ENCODE data around the gene RBPMS2. TPM values are rescaled to one million over a fixed set of nuclear protein-coding genes. Genes with fewer than 3 reads are reported as not detected.

Gene RBPMS2
- total and polyA plus RNA-seq, 5 donors = 380 to 503 (median 390) TPM

DNA sequence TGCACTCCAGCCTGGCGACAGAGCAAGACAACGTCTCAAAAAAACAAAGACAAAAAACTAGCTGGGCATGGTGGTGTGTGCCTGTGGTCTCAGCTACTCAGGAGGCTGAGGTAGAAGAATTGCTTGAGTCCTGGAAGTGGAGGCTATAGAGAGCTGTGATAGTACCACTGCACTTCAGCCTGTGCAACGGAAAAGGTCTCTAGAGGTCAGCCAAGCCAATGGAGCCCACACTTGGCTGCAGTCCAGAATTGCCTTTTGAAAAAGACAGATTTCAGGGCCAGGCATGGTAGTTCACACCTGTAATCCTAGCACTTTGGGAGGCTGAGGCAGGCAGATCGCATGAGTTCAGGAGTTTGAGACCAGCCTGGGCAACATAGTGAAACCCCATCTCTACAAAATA lies 8.4 kb upstream of the RBPMS2 start:
- intact Hi-C loops (cut with DNase I) = no loop called here
- peak in 1 of 2 donors; percentile 40 for ATAC-seq

DNA sequence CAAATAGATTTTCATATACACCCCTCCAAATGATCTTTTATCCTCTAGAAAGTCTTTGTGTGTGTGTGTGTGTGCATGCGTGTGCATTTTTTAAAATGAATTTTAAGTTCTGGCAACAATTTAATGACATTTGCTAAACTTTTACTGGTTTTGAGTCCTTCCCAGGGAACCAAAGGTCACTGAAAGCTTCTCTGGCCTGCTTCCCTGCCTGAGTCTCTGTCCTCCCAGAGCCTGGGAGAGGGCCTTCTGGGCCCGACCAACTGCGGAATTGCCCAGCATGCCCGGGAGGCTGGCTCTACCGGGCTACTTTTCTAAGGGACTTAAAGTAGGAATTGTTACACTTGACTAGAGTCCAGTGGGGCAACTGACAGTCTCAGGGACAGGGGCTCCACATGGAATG lies 7.4 kb upstream of the RBPMS2 start:
- peak in 1 of 3 donors; percentile 3 for DNase-seq
- no peak overlapping the region for H3K27ac ChIP-seq (ENCODE audit: low read length)
- intact Hi-C loops (cut with DNase I) = no loop called here
- WGBS = 83% methylated on average over 5 of the region's 5 CpGs
- ATAC-seq = no peak
- no peak overlapping the region for H3K4me3 ChIP-seq (ENCODE audit: low read length)
- H3K4me1 ChIP-seq (ENCODE audit: control insufficient read depth, insufficient read depth, low read length) = peaks cover 4% of the 10 kb centered on the region
- no peaks in the 10 kb centered on the region for H3K27me3 ChIP-seq (ENCODE audit: control insufficient read depth, insufficient read depth)
- no peaks in the 10 kb centered on the region for H3K9me3 ChIP-seq (ENCODE audit: control insufficient read depth, low read length)

More for the DNA sequence above, 8.4 kb upstream of the RBPMS2 start:
- Histone ChIP-seq H3K4me1 (ENCODE audit: control insufficient read depth, insufficient read depth, low read length) (peaks cover 4% of the 10 kb centered on the region), H3K27ac (ENCODE audit: low read length) (no peak overlapping the region), H3K27me3 (ENCODE audit: control insufficient read depth, insufficient read depth) (no peaks in the 10 kb centered on the region), H3K9me3 (ENCODE audit: control insufficient read depth, low read length) (no peaks in the 10 kb centered on the region), H3K4me3 (ENCODE audit: low read length) (no peak overlapping the region)
- no peak for DNase-seq
- 87% methylated on average over 4 of the region's 4 CpGs for WGBS

GRCh38 chr15:64781299-64781698 lies 5.9 kb upstream of the RBPMS2 start:
- Histone ChIP-seq H3K4me1 (ENCODE audit: control insufficient read depth, insufficient read depth, low read length) (peaks cover 3% of the 10 kb centered on the region), H3K27ac (ENCODE audit: low read length) (no peak overlapping the region), H3K9me3 (ENCODE audit: control insufficient read depth, low read length) (no peaks in the 10 kb centered on the region), H3K27me3 (ENCODE audit: control insufficient read depth, insufficient read depth) (no peaks in the 10 kb centered on the region), H3K4me3 (ENCODE audit: low read length) (no peak overlapping the region)
- 88% methylated on average over 6 of the region's 6 CpGs for WGBS
- intact Hi-C loops (cut with DNase I) = no loop called here
- ATAC-seq = no peak
- no peak for DNase-seq

DNA sequence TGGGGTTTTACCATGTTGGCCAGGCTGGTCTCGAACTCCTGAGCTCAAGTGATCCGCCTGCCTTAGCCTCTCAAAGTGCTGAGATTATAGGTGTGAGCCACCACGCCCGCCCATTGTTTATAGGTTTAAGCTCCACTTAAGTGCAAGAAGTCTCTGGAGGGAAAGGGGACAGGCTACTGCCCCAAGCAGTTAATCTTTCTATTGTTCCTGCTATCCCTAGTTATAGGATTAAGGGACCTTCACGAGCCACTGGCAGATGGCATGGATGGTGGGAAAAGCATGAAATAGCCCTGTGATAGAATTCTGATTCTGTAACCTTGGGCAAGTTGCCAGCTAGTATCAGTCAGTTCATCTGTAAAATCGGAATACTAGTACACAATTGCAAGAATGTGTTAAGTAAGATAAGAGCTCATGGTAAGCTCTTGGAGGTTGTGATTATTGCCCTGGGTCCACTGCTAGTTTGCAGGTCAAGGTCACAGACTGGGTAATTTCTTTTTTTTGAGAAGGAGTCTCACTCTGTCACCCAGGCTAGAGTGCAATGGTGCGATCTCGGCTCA lies 5.3 kb upstream of the RBPMS2 start:
- intact Hi-C loops (cut with DNase I) = no loop called here
- H3K27me3 ChIP-seq (ENCODE audit: control insufficient read depth, insufficient read depth) = no peaks in the 10 kb centered on the region
- H3K4me3 ChIP-seq (ENCODE audit: low read length) = no peak overlapping the region
- peaks cover 3% of the 10 kb centered on the region for H3K4me1 ChIP-seq (ENCODE audit: control insufficient read depth, insufficient read depth, low read length)
- ATAC-seq (no peak), DNase-seq (peak in 1 of 3 donors; percentile 7)
- 83% methylated on average over 8 of the region's 8 CpGs for WGBS
- no peak overlapping the region for H3K27ac ChIP-seq (ENCODE audit: low read length)
- no peaks in the 10 kb centered on the region for H3K9me3 ChIP-seq (ENCODE audit: control insufficient read depth, low read length)

GRCh38 chr15:64779630-64780029 lies 4.2 kb upstream of the RBPMS2 start:
- ATAC-seq = no peak
- WGBS = 93% methylated on average over 1 of the region's 1 CpG
- Histone ChIP-seq H3K9me3 (ENCODE audit: control insufficient read depth, low read length) (no peaks in the 10 kb centered on the region), H3K27me3 (ENCODE audit: control insufficient read depth, insufficient read depth) (no peaks in the 10 kb centered on the region), H3K4me1 (ENCODE audit: control insufficient read depth, insufficient read depth, low read length) (peaks cover 3% of the 10 kb centered on the region), H3K4me3 (ENCODE audit: low read length) (no peak overlapping the region), H3K27ac (ENCODE audit: low read length) (no peak overlapping the region)
- DNase-seq = no peak
- intact Hi-C loops (cut with DNase I) = no loop called here

DNA sequence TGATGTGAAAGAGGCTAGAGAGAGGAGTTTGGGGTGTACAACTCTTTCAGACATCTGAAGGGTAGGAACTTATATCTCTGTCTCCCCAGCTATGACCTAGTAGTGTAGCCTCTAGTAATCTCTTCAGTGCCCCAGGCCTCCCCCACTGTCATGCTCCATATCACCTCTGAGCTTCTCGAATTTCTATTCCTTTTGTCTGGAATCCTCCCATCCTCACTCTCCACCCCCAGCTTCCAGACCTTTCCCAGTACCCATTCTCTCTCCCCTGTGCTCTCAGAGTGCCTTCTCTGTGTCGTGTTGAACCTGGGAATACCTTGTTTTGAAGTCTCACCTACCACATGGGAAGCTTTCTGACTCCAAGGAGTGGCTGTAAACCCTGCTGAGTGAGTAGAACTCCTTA lies 3.6 kb upstream of the RBPMS2 start:
- no peak for ATAC-seq
- WGBS = 77% methylated on average over 2 of the region's 2 CpGs
- intact Hi-C loops (cut with DNase I) = no loop called here

DNA sequence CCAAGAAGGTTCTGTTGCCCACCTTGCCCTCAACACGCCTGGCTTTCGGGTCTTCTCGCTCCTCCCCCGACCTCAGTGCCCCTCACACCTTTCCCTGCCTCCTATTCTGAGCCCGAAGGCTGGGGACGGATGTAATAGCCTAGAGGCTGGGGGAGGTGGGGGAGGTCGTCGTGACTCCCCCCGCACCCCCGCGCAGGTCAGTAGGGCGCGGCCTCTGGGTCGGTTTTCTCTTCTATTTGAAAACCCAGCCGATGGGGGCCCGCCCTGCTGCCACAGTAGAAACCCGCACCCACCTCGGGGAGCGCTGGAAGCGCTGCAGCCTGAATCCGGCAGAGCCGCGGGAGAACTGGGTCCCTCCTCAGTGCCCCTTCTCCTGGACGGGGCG lies 1.0 kb upstream of the RBPMS2 start:
- WGBS = 36% methylated on average over 25 of the region's 25 CpGs
- ATAC-seq = no peak
- DNase-seq = peak in 2 of 3 donors; percentile 31 to 64
- peaks cover 4% of the 10 kb centered on the region for H3K4me1 ChIP-seq (ENCODE audit: control insufficient read depth, insufficient read depth, low read length)
- intact Hi-C loops (cut with DNase I) = no loop called here
- peak overlapping the region; percentile 65 for H3K4me3 ChIP-seq (ENCODE audit: low read length)
- H3K27me3 ChIP-seq (ENCODE audit: control insufficient read depth, insufficient read depth) = no peaks in the 10 kb centered on the region
- H3K27ac ChIP-seq (ENCODE audit: low read length) = peak overlapping the region; percentile 98
- no peaks in the 10 kb centered on the region for H3K9me3 ChIP-seq (ENCODE audit: control insufficient read depth, low read length)

More for the DNA sequence above, 3.6 kb upstream of the RBPMS2 start:
- H3K4me3 ChIP-seq (ENCODE audit: low read length) = no peak overlapping the region
- H3K27me3 ChIP-seq (ENCODE audit: control insufficient read depth, insufficient read depth) = no peaks in the 10 kb centered on the region
- no peaks in the 10 kb centered on the region for H3K9me3 ChIP-seq (ENCODE audit: control insufficient read depth, low read length)
- peaks cover 2% of the 10 kb centered on the region for H3K4me1 ChIP-seq (ENCODE audit: control insufficient read depth, insufficient read depth, low read length)
- no peak overlapping the region for H3K27ac ChIP-seq (ENCODE audit: low read length)
- DNase-seq = no peak

- peak overlapping the region; percentile 65 for H3K4me3 ChIP-seq (ENCODE audit: low read length)
- peak; percentile 46 to 77 (median 74) for DNase-seq
- peak; percentile 60 to 69 for ATAC-seq
- under 1% methylated on average over 114 of the region's 115 CpGs for WGBS
- H3K9me3 ChIP-seq (ENCODE audit: control insufficient read depth, low read length) = no peaks in the 10 kb centered on the region
- intact Hi-C loops (cut with DNase I) = no loop called here
- H3K27ac ChIP-seq (ENCODE audit: low read length) = peak overlapping the region; percentile 88
- H3K27me3 ChIP-seq (ENCODE audit: control insufficient read depth, insufficient read depth) = no peaks in the 10 kb centered on the region
- peaks cover 4% of the 10 kb centered on the region for H3K4me1 ChIP-seq (ENCODE audit: control insufficient read depth, insufficient read depth, low read length)
Observed at GRCh38 chr15:64774629-64775493, 528 bp downstream of the RBPMS2 start.

DNA sequence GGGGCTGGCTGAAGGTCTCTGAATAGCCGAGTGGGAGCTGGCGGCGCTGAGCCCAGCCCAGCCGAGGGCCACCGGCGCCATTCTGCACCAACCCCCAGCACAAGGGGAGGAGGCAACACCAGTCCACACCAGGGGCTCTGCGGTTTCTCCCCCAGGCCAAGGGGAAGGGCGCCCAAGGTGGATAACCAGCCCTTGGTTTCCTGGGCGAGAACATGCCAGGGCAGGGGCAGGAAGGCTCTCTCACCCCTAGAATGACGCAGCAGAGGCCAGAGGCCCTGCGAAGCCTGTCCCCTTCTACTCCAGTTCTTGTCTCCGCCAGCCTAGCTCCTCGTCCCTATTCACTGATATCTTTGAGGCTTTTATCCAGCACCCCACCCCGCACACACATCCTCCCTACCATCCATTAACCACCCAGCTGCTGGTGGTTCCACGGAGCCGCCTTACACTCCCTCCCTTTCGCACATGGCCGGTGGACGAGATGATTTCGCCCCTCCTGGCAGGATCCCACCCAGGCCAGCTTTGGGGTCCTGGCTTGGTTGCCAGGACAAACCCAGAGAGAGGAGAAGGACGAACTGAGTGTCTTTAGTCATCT lies 1.3 kb downstream of the RBPMS2 start:
- intact Hi-C loops (cut with DNase I) = no loop called here
- peaks cover 4% of the 10 kb centered on the region for H3K4me1 ChIP-seq (ENCODE audit: control insufficient read depth, insufficient read depth, low read length)
- peak overlapping the region; percentile 88 for H3K27ac ChIP-seq (ENCODE audit: low read length)
- H3K27me3 ChIP-seq (ENCODE audit: control insufficient read depth, insufficient read depth) = no peaks in the 10 kb centered on the region
- DNase-seq (peak in 2 of 3 donors; percentile 61 to 66), ATAC-seq (peak; percentile 47 to 57)
- 40% methylated on average over 21 of the region's 21 CpGs for WGBS
- H3K9me3 ChIP-seq (ENCODE audit: control insufficient read depth, low read length) = no peaks in the 10 kb centered on the region
- peak overlapping the region; percentile 65 for H3K4me3 ChIP-seq (ENCODE audit: low read length)

- Histone ChIP-seq H3K27ac (ENCODE audit: low read length) (peak overlapping the region; percentile 88), H3K27me3 (ENCODE audit: control insufficient read depth, insufficient read depth) (no peaks in the 10 kb centered on the region), H3K4me1 (ENCODE audit: control insufficient read depth, insufficient read depth, low read length) (peaks cover 4% of the 10 kb centered on the region), H3K4me3 (ENCODE audit: low read length) (peak overlapping the region; percentile 65), H3K9me3 (ENCODE audit: control insufficient read depth, low read length) (no peaks in the 10 kb centered on the region)
- intact Hi-C loops (cut with DNase I) = no loop called here
- DNase-seq = no peak
- WGBS = 75% methylated on average over 2 of the region's 2 CpGs
- no peak for ATAC-seq
Observed at GRCh38 chr15:64773606-64774005, 1.8 kb downstream of the RBPMS2 start.

DNA sequence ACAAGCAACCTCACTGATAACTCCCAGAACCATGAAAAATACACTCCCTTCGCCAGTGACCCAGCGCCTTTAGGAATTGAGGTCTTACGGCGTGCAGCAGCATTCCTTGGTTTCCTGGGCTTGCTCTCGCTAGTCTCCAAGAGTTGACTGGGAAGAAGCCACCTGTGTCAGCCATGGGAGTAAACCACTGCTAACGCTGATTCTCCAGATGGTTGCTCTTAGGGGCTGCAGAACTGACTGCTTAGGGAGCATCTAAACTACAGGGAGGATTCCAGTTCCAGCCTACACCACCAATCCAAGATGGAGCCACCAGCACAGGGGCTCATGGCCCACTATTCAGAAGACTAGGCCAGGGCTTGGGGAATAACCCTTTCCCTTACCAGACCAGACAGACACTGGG lies 2.4 kb downstream of the RBPMS2 start:
- intact Hi-C loops (cut with DNase I) = no loop called here
- Histone ChIP-seq H3K27me3 (ENCODE audit: control insufficient read depth, insufficient read depth) (no peaks in the 10 kb centered on the region), H3K4me3 (ENCODE audit: low read length) (no peak overlapping the region), H3K4me1 (ENCODE audit: control insufficient read depth, insufficient read depth, low read length) (peaks cover 4% of the 10 kb centered on the region), H3K9me3 (ENCODE audit: control insufficient read depth, low read length) (no peaks in the 10 kb centered on the region), H3K27ac (ENCODE audit: low read length) (peak overlapping the region; percentile 60)
- no peak for ATAC-seq
- 82% methylated on average over 6 of the region's 6 CpGs for WGBS
- DNase-seq = no peak

All from right cardiac atrium (tissue), 5 donors.